SK-N-SH (cell line): ENCODE measurements around the gene DMD. TPM values are rescaled to one million over a fixed set of nuclear protein-coding genes. Genes with fewer than 3 reads are reported as not detected.

Source experiments
- CTCF ChIA-PET: fragments of 300-600, 350-600 bp; formaldehyde crosslinking; extraction: SDS; loops from one replicate; lab custom pipeline; 2021; lab: Yijun Ruan, JAX
- POLR2A ChIA-PET: fragments of 350-600 bp; sonication (Branson Sonifier 250); formaldehyde crosslinking; extraction: SDS; loops from one replicate; lab custom pipeline; 2020; ENCODE audit warnings: antibody characterized with exemption, inconsistent platforms; lab: Yijun Ruan, JAX
- DNase-seq: peaks from one replicate; pipeline ENCODE4 v3.0.0; 2012
- H2AFZ ChIP-seq: fragments of 200-600 bp; sonication (generic); 2 replicates; pipeline ENCODE4 v1.8.1; 2016; ENCODE audit warnings: antibody characterized with exemption, mild to moderate bottlenecking, low read depth
- H3F3A ChIP-seq: fragments of 200-600 bp; sonication (generic); replicated peaks from 2 replicates; pipeline ENCODE3; 2016; ENCODE audit warnings: antibody characterized with exemption, mild to moderate bottlenecking; ENCODE audit not compliant: insufficient read depth
- H3K27ac ChIP-seq, 2 experiments: fragments of 200-500 bp in 1 of 2; fragments of 200-600 bp in 1 of 2; sonication (Bioruptor generic) in 1 of 2; sonication (generic), shearing (Covaris generic) in 1 of 2; 2 replicates each; pipeline versions ENCODE4 v1.5.1 to v1.6.1; 2014 to 2016; ENCODE audit warnings: low read depth in 2 of 2, inconsistent platforms in 1 of 2, low read length in 1 of 2, mild to moderate bottlenecking in 1 of 2, mixed read lengths in 1 of 2
- H3K27me3 ChIP-seq: fragments of 200-600 bp; sonication (generic), shearing (Covaris generic); 2 replicates; pipeline ENCODE4 v1.6.1; 2016; ENCODE audit warnings: mixed run types; ENCODE audit not compliant: insufficient read depth
- H3K36me3 ChIP-seq, 2 experiments: fragments of 200-500 bp in 1 of 2; fragments of 200-600 bp in 1 of 2; sonication (Bioruptor generic) in 1 of 2; sonication (generic) in 1 of 2; replicated peaks in 1 of 2; 2 replicates each; pipeline versions ENCODE3 to v1.5.1; 2014 to 2016; ENCODE audit warnings: low read length in 1 of 2, mild to moderate bottlenecking in 1 of 2; ENCODE audit not compliant: insufficient read depth in 2 of 2, control insufficient read depth in 1 of 2
- H3K4me1 ChIP-seq, 2 experiments: fragments of 200-500 bp in 1 of 2; fragments of 200-600 bp in 1 of 2; sonication (Bioruptor generic) in 1 of 2; sonication (generic), shearing (Covaris generic) in 1 of 2; 2 replicates each; pipeline versions ENCODE4 v1.5.1 to v1.6.1; 2014 to 2016; ENCODE audit warnings: low read depth in 1 of 2, low read length in 1 of 2, mixed run types in 1 of 2; ENCODE audit not compliant: insufficient read depth in 2 of 2, control insufficient read depth in 1 of 2
- H3K4me2 ChIP-seq: fragments of 200-600 bp; sonication (generic), shearing (Covaris generic); 2 replicates; pipeline ENCODE4 v1.6.1; 2017; ENCODE audit warnings: mixed run types
- H3K4me3 ChIP-seq, 2 experiments: fragments of 200-500 bp in 1 of 2; fragments of 200-600 bp in 1 of 2; sonication (Bioruptor generic) in 1 of 2; sonication (generic), shearing (Covaris generic) in 1 of 2; 2 replicates each; pipeline versions ENCODE4 v1.5.1 to v1.8.1; 2014 to 2016; ENCODE audit warnings: low read depth in 2 of 2, inconsistent platforms in 1 of 2, low read length in 1 of 2, mild to moderate bottlenecking in 1 of 2, mixed read lengths in 1 of 2, moderate library complexity in 1 of 2
- H3K79me2 ChIP-seq: fragments of 200-600 bp; sonication (generic); 2 replicates; pipeline ENCODE4 v1.8.1; 2017; ENCODE audit warnings: mild to moderate bottlenecking; ENCODE audit not compliant: insufficient read depth
- H3K9ac ChIP-seq: fragments of 200-600 bp; sonication (generic); 2 replicates; pipeline ENCODE4 v1.6.1; 2017; ENCODE audit warnings: mixed run types
- H3K9me2 ChIP-seq: fragments of 200-600 bp; sonication (generic); 2 replicates; pipeline ENCODE4 v1.6.1; 2017; ENCODE audit warnings: mixed run types
- H3K9me3 ChIP-seq: fragments of 200-600 bp; sonication (generic); 2 replicates; pipeline ENCODE4 v1.6.1; 2017; ENCODE audit warnings: mixed run types, mild to moderate bottlenecking, moderate library complexity
- H4K20me1 ChIP-seq: fragments of 200-600 bp; sonication (generic); 2 replicates; pipeline ENCODE4 v1.6.1; 2017; ENCODE audit warnings: mild to moderate bottlenecking, mixed run types; ENCODE audit not compliant: insufficient read depth
- CHD2 ChIP-seq: fragments of 150-350 bp; IDR thresholded peaks from 2 replicates; pipeline ENCODE4 v1.6.1; 2018; ENCODE audit warnings: low read length; ENCODE audit not compliant: partially characterized antibody
- CTCF ChIP-seq: fragments of 200-600 bp; sonication (generic); IDR thresholded peaks from 2 replicates; pipeline ENCODE4 v1.6.1; 2017; ENCODE audit warnings: antibody characterized with exemption, mild to moderate bottlenecking, moderate library complexity
- ELF1 ChIP-seq: IDR thresholded peaks from 2 replicates; pipeline ENCODE4 v1.4.0; 2012
- EZH2phosphoT487 ChIP-seq: fragments of 200-600 bp; sonication (generic); IDR thresholded peaks from 2 replicates; pipeline ENCODE4 v1.6.1; 2017; ENCODE audit warnings: low read depth, mixed run types, mild to moderate bottlenecking, antibody characterized with exemption, moderate library complexity, borderline replicate concordance
- FOSL2 ChIP-seq: IDR thresholded peaks from 2 replicates; pipeline ENCODE4 v1.4.0; 2012; ENCODE audit warnings: low read depth, mild to moderate bottlenecking, moderate library complexity, borderline replicate concordance
- FOXJ3 ChIP-seq: sonication (generic); formaldehyde crosslinking; IDR thresholded peaks from 2 replicates; pipeline ENCODE4 v1.5.1; 2020; ENCODE audit warnings: mild to moderate bottlenecking, missing genetic modification reagents
- GABPA ChIP-seq: IDR thresholded peaks from 2 replicates; pipeline ENCODE4 v1.4.0; 2012; ENCODE audit warnings: low read depth, mild to moderate bottlenecking
- GATA2 ChIP-seq: sonication (generic); formaldehyde crosslinking; IDR thresholded peaks from 2 replicates; pipeline ENCODE4 v1.5.0; 2020; ENCODE audit warnings: mild to moderate bottlenecking, missing genetic modification reagents
- MEF2A ChIP-seq: IDR thresholded peaks from 2 replicates; pipeline ENCODE4 v1.4.0; 2012; ENCODE audit warnings: low read depth, borderline replicate concordance
- MXI1 ChIP-seq: IDR thresholded peaks from 2 replicates; pipeline ENCODE4 v1.6.1; 2012; ENCODE audit warnings: mild to moderate bottlenecking, low read depth, low read length, improper control_type of control experiment
- PBX3 ChIP-seq: IDR thresholded peaks from 2 replicates; pipeline ENCODE4; 2012
- POLR2AphosphoS5 ChIP-seq: IDR thresholded peaks from 2 replicates; pipeline ENCODE4 v1.6.1; 2012; ENCODE audit warnings: low read depth, low read length
- RCOR1 ChIP-seq: fragments of 150-350 bp; IDR thresholded peaks from 2 replicates; pipeline ENCODE4 v1.6.1; 2017; ENCODE audit warnings: antibody characterized with exemption, low read length
- RFX5 ChIP-seq: IDR thresholded peaks from 2 replicates; pipeline ENCODE4 v1.6.1; 2012; ENCODE audit warnings: mild to moderate bottlenecking, improper control_type of control experiment, low read length
- SIN3A ChIP-seq: IDR thresholded peaks from 2 replicates; pipeline ENCODE4 v1.6.1; 2012; ENCODE audit warnings: low read depth, mild to moderate bottlenecking, low read length, moderate library complexity, borderline replicate concordance
- TCF12 ChIP-seq: IDR thresholded peaks from 2 replicates; pipeline ENCODE4 v1.4.0; 2012
- TEAD4 ChIP-seq: IDR thresholded peaks from 2 replicates; pipeline ENCODE4 v1.4.0; 2012; ENCODE audit warnings: mild to moderate bottlenecking, borderline replicate concordance; ENCODE audit not compliant: insufficient read depth
- USF1 ChIP-seq: IDR thresholded peaks from 2 replicates; pipeline ENCODE4 v1.4.0; 2012; ENCODE audit warnings: low read depth, borderline replicate concordance
- USF2 ChIP-seq: fragments of 150-350 bp; IDR thresholded peaks from 2 replicates; pipeline ENCODE4 v1.6.1; 2017; ENCODE audit warnings: antibody characterized with exemption, low read length, low read depth, borderline replicate concordance
- YY1 ChIP-seq: IDR thresholded peaks from 2 replicates; pipeline ENCODE4 v1.4.0; 2012; ENCODE audit warnings: low read depth, mild to moderate bottlenecking
- WGBS: methylation state at CpG from one replicate; pipeline ENCODE4 v1.1.6; 2017; ENCODE audit warnings: low lambda C conversion rate; 5-methylcytosine and 5-hydroxymethylcytosine counted together
- polyA plus RNA-seq, 3 experiments: library from polyadenylated mRNA; depleted of rRNA; stranded (reverse); fragments of >200 nt; gene quantifications; 2 replicates each; pipeline ENCODE4 v1.2.3, GENCODE V29; 2012

The DMD gene
- polyA plus RNA-seq, 1 of the 3 experiments (the other 2 are of a cell fraction), result 3.9 TPM

- Histone ChIP-seq H3K27me3 (no peaks in the 10 kb centered on the region), H3F3A (no peaks in the 10 kb centered on the region), H3K4me1 (no peaks in the 10 kb centered on the region), H4K20me1 (no peaks in the 10 kb centered on the region), H2AFZ (no peak overlapping the region), H3K9ac (no peak overlapping the region), H3K27ac (no peak overlapping the region), H3K36me3 (no peaks in the 10 kb centered on the region), H3K4me3 (no peak overlapping the region), H3K79me2 (no peaks in the 10 kb centered on the region), H3K9me2 (no peaks in the 10 kb centered on the region), H3K4me2 (no peak overlapping the region), H3K9me3 (no peaks in the 10 kb centered on the region)
- CTCF ChIA-PET, result no interaction called here
- DNase-seq, result no peak
- POLR2A ChIA-PET, result no interaction called here
- WGBS, result 5% methylated on average over 2 of the region's 2 CpGs
- TF ChIP-seq PBX3 (no peak), USF1 (no peak), GATA2 (CRISPR knock-in tag) (no peak), YY1 (no peak), ELF1 (no peak), CTCF (no peak), GABPA (no peak), MXI1 (no peak), FOXJ3 (CRISPR knock-in tag) (no peak), FOSL2 (no peak)
Measured at GRCh38 chrX:32745323-32745722, 466.0 kb downstream of the DMD start.

- CTCF ChIA-PET, result no interaction called here
- Histone ChIP-seq H3K27me3 (no peaks in the 10 kb centered on the region), H4K20me1 (no peaks in the 10 kb centered on the region), H3K9ac (no peak overlapping the region), H3K79me2 (no peaks in the 10 kb centered on the region), H3K9me3 (no peaks in the 10 kb centered on the region), H3K4me3 (no peak overlapping the region), H3K27ac (no peak overlapping the region), H3K4me1 (no peaks in the 10 kb centered on the region), H3K9me2 (no peaks in the 10 kb centered on the region), H3K4me2 (no peak overlapping the region), H3F3A (no peaks in the 10 kb centered on the region), H3K36me3 (no peaks in the 10 kb centered on the region), H2AFZ (no peak overlapping the region)
- WGBS, result 8% methylated on average over 1 of the region's 1 CpG
- DNase-seq, result no peak
- POLR2A ChIA-PET, result no interaction called here
- TF ChIP-seq POLR2AphosphoS5 (no peak), SIN3A (no peak), GATA2 (CRISPR knock-in tag) (no peak), TEAD4 (no peak), PBX3 (no peak), CTCF (no peak), TCF12 (no peak), RCOR1 (no peak), USF2 (no peak), FOSL2 (no peak), CHD2 (no peak), MXI1 (no peak), MEF2A (no peak), EZH2phosphoT487 (no peak), YY1 (no peak), RFX5 (no peak)
Measured at GRCh38 chrX:32744921-32745320, 466.4 kb downstream of the DMD start.
